ENCODE results near the gene ADCY2. TPM values are rescaled to one million over a fixed set of nuclear protein-coding genes. Genes with fewer than 3 reads are reported as not detected.

Gene ADCY2
- polyA plus RNA-seq, 1 of the 3 experiments (the other 2 are of a cell fraction), result not detected

- H3K4me3 ChIP-seq (ENCODE audit: low read depth in 2 of 2, low read length in 1 of 2), result no peak overlapping the region
- POLR2A ChIA-PET, result no interaction called here
- CTCF ChIA-PET, result no interaction called here
- no peak overlapping the region for H2AFZ ChIP-seq (ENCODE audit: low read depth)
- DNase-seq, result no peak
- no peak overlapping the region for H3K4me2 ChIP-seq
- no peaks in the 10 kb centered on the region for H4K20me1 ChIP-seq (ENCODE audit: insufficient read depth)
- H3K9me2 ChIP-seq, result no peaks in the 10 kb centered on the region
- H3K36me3 ChIP-seq (replicated peaks in 1 of 2; ENCODE audit: control insufficient read depth in 1 of 2, insufficient read depth in 2 of 2, low read length in 1 of 2), result no peaks in the 10 kb centered on the region
- no peaks in the 10 kb centered on the region for H3K9me3 ChIP-seq
- no peaks in the 10 kb centered on the region for H3K4me1 ChIP-seq (ENCODE audit: control insufficient read depth in 1 of 2, insufficient read depth in 2 of 2, low read depth in 1 of 2, low read length in 1 of 2)
- no peak overlapping the region for H3K27ac ChIP-seq (ENCODE audit: low read depth in 2 of 2, low read length in 1 of 2)
- H3F3A ChIP-seq (replicated peaks; ENCODE audit: insufficient read depth), result no peaks in the 10 kb centered on the region
- H3K27me3 ChIP-seq (ENCODE audit: insufficient read depth), result no peaks in the 10 kb centered on the region
- TF ChIP-seq REST (IDR thresholded peaks at IDR 0.05; ENCODE audit: low read depth, low read length) (no peak), JUND (IDR thresholded peaks at IDR 0.05) (no peak), RFX5 (IDR thresholded peaks at IDR 0.05; ENCODE audit: low read length) (no peak), PBX3 (IDR thresholded peaks at IDR 0.05) (no peak), RCOR1 (IDR thresholded peaks at IDR 0.05; ENCODE audit: low read length) (no peak), GABPA (IDR thresholded peaks at IDR 0.05; ENCODE audit: low read depth) (no peak), FOSL2 (IDR thresholded peaks at IDR 0.05; ENCODE audit: borderline replicate concordance, low read depth) (no peak), ELF1 (IDR thresholded peaks at IDR 0.05) (no peak), GATA2 (CRISPR knock-in tag; IDR thresholded peaks at IDR 0.05) (no peak), YY1 (IDR thresholded peaks at IDR 0.05; ENCODE audit: low read depth) (no peak), NFIC (IDR thresholded peaks at IDR 0.05; ENCODE audit: borderline replicate concordance) (no peak), RAD21 (IDR thresholded peaks at IDR 0.05; ENCODE audit: low read length) (no peak), MEF2A (IDR thresholded peaks at IDR 0.05; ENCODE audit: borderline replicate concordance, low read depth) (no peak), FOXM1 (IDR thresholded peaks at IDR 0.05; ENCODE audit: low read depth) (no peak), USF2 (IDR thresholded peaks at IDR 0.05; ENCODE audit: borderline replicate concordance, low read depth, low read length) (no peak)
- no peak overlapping the region for H3K9ac ChIP-seq
- WGBS (ENCODE audit: low lambda C conversion rate), result 2% methylated on average over 2 of the region's 2 CpGs
- no peaks in the 10 kb centered on the region for H3K79me2 ChIP-seq (ENCODE audit: insufficient read depth)
Measured at GRCh38 chr5:7615566-7616061, 219.7 kb downstream of the ADCY2 start.

Data from SK-N-SH (cell line).